LNCaP clone FGC (cell line): ENCODE measurements around the gene TLR10.
"Not testable (repeated sequence)": the region's sequence is repeated elsewhere in the genome, so short reads cannot be mapped to it uniquely, and the experiment has no call there.

Source experiments
- DNase-seq: peaks from one replicate; pipeline ENCODE4 v3.0.0-alpha.2; 2011; ENCODE audit warnings: low read depth
- H3K4me3 ChIP-seq: 2 replicates; pipeline ENCODE4 v1.5.1; 2011; ENCODE audit warnings: mild to moderate bottlenecking, low read depth, low read length, control low read depth
- CTCF ChIP-seq: IDR thresholded peaks from 2 replicates; pipeline ENCODE4 v1.5.1; 2012; ENCODE audit warnings: mild to moderate bottlenecking; ENCODE audit not compliant: control insufficient read depth, insufficient read depth; ENCODE audit errors: extremely low read depth

The TLR10 gene

GRCh38 chr4:38779790-38780189 lies 3.0 kb downstream of the TLR10 start:
- TF ChIP-seq CTCF: no peak
- H3K4me3 ChIP-seq: no peak overlapping the region
- no peak for DNase-seq

GRCh38 chr4:38777925-38778324 lies 4.9 kb downstream of the TLR10 start:
- not testable (repeated sequence) for H3K4me3 ChIP-seq, DNase-seq

GRCh38 chr4:38775326-38775725 lies 7.5 kb downstream of the TLR10 start:
- no peak overlapping the region for H3K4me3 ChIP-seq
- TF ChIP-seq CTCF: no peak
- DNase-seq: no peak

- no peak for DNase-seq
- no peak overlapping the region for H3K4me3 ChIP-seq
- no peak for TF ChIP-seq CTCF
Measured at GRCh38 chr4:38774181-38774955, 8.4 kb downstream of the TLR10 start.

GRCh38 chr4:38770281-38770680 lies 12.5 kb downstream of the TLR10 start:
- not testable (repeated sequence) for DNase-seq, H3K4me3 ChIP-seq

GRCh38 chr4:38769857-38770256 lies 12.9 kb downstream of the TLR10 start:
- no peak for TF ChIP-seq CTCF
- H3K4me3 ChIP-seq: no peak overlapping the region
- no peak for DNase-seq

- no peak for DNase-seq
- no peak overlapping the region for H3K4me3 ChIP-seq
- no peak for TF ChIP-seq CTCF
Measured at GRCh38 chr4:38769441-38769840, 13.3 kb downstream of the TLR10 start.

- TF ChIP-seq CTCF: no peak
- H3K4me3 ChIP-seq: no peak overlapping the region
- DNase-seq: no peak
Measured at GRCh38 chr4:38768968-38769394, 13.8 kb downstream of the TLR10 start.

- DNase-seq, H3K4me3 ChIP-seq: not testable (repeated sequence)
Measured at GRCh38 chr4:38766940-38767339, 15.8 kb downstream of the TLR10 start.
